ENCODE measurements around the gene FRMPD4.

- TF ChIP-seq CTCF (IDR thresholded peaks at IDR 0.05) (no peak), POLR2A (IDR thresholded peaks at IDR 0.05) (no peak), EP300 (IDR thresholded peaks at IDR 0.05) (no peak)
Measured at GRCh38 chrX:12332786-12333347, 194.6 kb downstream of the FRMPD4 start.

Data from tibial nerve (tissue), 4 donors.